ENCODE results near the gene ANKRD63.

The ANKRD63 gene

DNA sequence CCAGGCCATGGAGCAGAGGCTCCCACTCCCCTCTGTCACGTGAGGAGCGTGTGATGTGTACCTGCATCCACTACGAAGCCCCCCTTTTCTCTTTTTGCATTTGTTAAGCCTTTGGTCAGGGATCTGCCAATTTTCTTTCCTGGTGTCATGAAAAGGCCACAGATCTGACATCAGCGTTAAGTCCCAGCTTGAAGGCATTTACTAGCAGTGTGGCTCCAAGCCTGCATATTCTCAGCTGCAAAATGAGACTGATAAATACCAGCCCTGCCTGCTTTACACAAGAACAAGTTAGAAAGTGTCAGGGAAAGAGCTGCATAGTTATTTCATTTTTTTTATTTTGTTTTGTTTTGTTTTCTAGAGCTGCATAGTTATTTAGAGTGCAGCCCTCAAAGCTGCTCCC is 2.3 kb upstream of the ANKRD63 start:
- TF ChIP-seq CSDC2 (CRISPR knock-in tag; IDR thresholded peaks at IDR 0.05) (no peak), ZNF8 (CRISPR knock-in tag; IDR thresholded peaks at IDR 0.05) (no peak), ESRRG (CRISPR knock-in tag; IDR thresholded peaks at IDR 0.05) (no peak), CSRNP3 (CRISPR knock-in tag; IDR thresholded peaks at IDR 0.05) (no peak), PATZ1 (CRISPR knock-in tag; IDR thresholded peaks at IDR 0.05; ENCODE audit: borderline replicate concordance) (no peak), RARB (CRISPR knock-in tag; IDR thresholded peaks at IDR 0.05) (no peak), ZFP30 (CRISPR knock-in tag; IDR thresholded peaks at IDR 0.05) (no peak), PPARA (CRISPR knock-in tag; IDR thresholded peaks at IDR 0.05; ENCODE audit: borderline replicate concordance) (no peak), TCF4 (CRISPR knock-in tag; IDR thresholded peaks at IDR 0.05; ENCODE audit: borderline replicate concordance) (no peak), BACH2 (CRISPR knock-in tag; IDR thresholded peaks at IDR 0.05; ENCODE audit: borderline replicate concordance) (no peak), TOX (CRISPR knock-in tag; IDR thresholded peaks at IDR 0.05; ENCODE audit: borderline replicate concordance) (no peak), ZC3H10 (CRISPR knock-in tag; IDR thresholded peaks at IDR 0.05) (no peak), ISL1 (CRISPR knock-in tag; IDR thresholded peaks at IDR 0.05) (no peak), ZNF565 (CRISPR knock-in tag; conservative IDR thresholded peaks at IDR 0.05; ENCODE audit: low read depth) (no peak), OSR1 (CRISPR knock-in tag; IDR thresholded peaks at IDR 0.05) (no peak), TSHZ2 (CRISPR knock-in tag; IDR thresholded peaks at IDR 0.05) (no peak), ARNTL (CRISPR knock-in tag; IDR thresholded peaks at IDR 0.05; ENCODE audit: borderline replicate concordance, low read depth) (no peak), GLIS3 (CRISPR knock-in tag; IDR thresholded peaks at IDR 0.05) (no peak)
- TF ChIP-seq, protein P1, sequence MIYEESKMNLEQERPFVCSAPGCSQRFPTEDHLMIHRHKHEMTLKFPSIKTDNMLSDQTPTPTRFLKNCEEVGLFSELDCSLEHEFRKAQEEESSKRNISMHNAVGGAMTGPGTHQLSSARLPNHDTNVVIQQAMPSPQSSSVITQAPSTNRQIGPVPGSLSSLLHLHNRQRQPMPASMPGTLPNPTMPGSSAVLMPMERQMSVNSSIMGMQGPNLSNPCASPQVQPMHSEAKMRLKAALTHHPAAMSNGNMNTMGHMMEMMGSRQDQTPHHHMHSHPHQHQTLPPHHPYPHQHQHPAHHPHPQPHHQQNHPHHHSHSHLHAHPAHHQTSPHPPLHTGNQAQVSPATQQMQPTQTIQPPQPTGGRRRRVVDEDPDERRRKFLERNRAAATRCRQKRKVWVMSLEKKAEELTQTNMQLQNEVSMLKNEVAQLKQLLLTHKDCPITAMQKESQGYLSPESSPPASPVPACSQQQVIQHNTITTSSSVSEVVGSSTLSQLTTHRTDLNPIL (CRISPR knock-in tag; IDR thresholded peaks at IDR 0.05; ENCODE audit: low read depth), result no peak
- TF ChIP-seq, protein P2, sequence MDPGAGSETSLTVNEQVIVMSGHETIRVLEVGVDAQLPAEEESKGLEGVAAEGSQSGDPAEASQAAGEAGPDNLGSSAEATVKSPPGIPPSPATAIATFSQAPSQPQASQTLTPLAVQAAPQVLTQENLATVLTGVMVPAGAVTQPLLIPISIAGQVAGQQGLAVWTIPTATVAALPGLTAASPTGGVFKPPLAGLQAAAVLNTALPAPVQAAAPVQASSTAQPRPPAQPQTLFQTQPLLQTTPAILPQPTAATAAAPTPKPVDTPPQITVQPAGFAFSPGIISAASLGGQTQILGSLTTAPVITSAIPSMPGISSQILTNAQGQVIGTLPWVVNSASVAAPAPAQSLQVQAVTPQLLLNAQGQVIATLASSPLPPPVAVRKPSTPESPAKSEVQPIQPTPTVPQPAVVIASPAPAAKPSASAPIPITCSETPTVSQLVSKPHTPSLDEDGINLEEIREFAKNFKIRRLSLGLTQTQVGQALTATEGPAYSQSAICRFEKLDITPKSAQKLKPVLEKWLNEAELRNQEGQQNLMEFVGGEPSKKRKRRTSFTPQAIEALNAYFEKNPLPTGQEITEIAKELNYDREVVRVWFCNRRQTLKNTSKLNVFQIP (CRISPR knock-in tag; IDR thresholded peaks at IDR 0.05; ENCODE audit: borderline replicate concordance, low read depth), result no peak
- peak; percentile 43 for ATAC-seq

- no peak for ATAC-seq
- no peak for TF ChIP-seq RARB (CRISPR knock-in tag; IDR thresholded peaks at IDR 0.05)
- no peak for TF ChIP-seq ISL1 (CRISPR knock-in tag; IDR thresholded peaks at IDR 0.05)
- no peak for TF ChIP-seq SNAI2 (CRISPR knock-in tag; IDR thresholded peaks at IDR 0.05)
- no peak for TF ChIP-seq ZNF8 (CRISPR knock-in tag; IDR thresholded peaks at IDR 0.05)
- no peak for TF ChIP-seq CSDC2 (CRISPR knock-in tag; IDR thresholded peaks at IDR 0.05)
- TF ChIP-seq OSR1 (CRISPR knock-in tag; IDR thresholded peaks at IDR 0.05), result no peak
- no peak for TF ChIP-seq BACH2 (CRISPR knock-in tag; IDR thresholded peaks at IDR 0.05; ENCODE audit: borderline replicate concordance)
- no peak for TF ChIP-seq CSRNP3 (CRISPR knock-in tag; IDR thresholded peaks at IDR 0.05)
- no peak for TF ChIP-seq ESRRG (CRISPR knock-in tag; IDR thresholded peaks at IDR 0.05)
- TF ChIP-seq TCF4 (CRISPR knock-in tag; IDR thresholded peaks at IDR 0.05; ENCODE audit: borderline replicate concordance), result no peak
- no peak for TF ChIP-seq ZFP30 (CRISPR knock-in tag; IDR thresholded peaks at IDR 0.05)
- no peak for TF ChIP-seq ZFP3 (CRISPR knock-in tag; IDR thresholded peaks at IDR 0.05)
Observed at GRCh38 chr15:40283615-40284300, 894 bp upstream of the ANKRD63 start.

Data from SK-N-SH treated with all-trans-retinoic acid at 6 μM for 48 hours (cell line).